CD4-positive, alpha-beta T cell treated with Interleukin-2 at 100 ng/mL for 4 hours (primary cell): ENCODE results near the gene LRCH1.
"Not testable (repeated sequence)": the region's sequence is repeated elsewhere in the genome, so short reads cannot be mapped to it uniquely, and the experiment has no call there.

Source experiments
- DNase-seq: peaks from one replicate; pipeline ENCODE4 v3.0.0-alpha.2; 2020; ENCODE audit warnings: low spot score

LRCH1 gene

DNA sequence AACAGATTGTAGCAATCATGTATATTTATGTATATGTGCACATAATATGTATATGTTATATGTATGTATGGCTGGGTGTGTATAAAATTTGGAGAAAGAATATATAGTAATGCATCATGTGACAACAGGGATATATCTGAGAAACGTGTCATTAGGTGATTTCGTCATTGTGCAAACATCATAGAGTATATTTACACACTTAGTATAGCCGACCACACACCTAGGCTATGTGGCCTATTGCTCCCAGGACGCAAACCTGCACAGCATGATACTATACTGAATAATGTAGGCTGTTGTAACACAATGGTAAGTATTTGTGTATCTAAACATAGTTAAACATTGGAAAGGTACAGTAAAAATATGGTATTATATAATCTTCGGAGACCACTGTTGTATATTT, 200.2 kb downstream of the LRCH1 start:
- DNase-seq: no peak

DNA sequence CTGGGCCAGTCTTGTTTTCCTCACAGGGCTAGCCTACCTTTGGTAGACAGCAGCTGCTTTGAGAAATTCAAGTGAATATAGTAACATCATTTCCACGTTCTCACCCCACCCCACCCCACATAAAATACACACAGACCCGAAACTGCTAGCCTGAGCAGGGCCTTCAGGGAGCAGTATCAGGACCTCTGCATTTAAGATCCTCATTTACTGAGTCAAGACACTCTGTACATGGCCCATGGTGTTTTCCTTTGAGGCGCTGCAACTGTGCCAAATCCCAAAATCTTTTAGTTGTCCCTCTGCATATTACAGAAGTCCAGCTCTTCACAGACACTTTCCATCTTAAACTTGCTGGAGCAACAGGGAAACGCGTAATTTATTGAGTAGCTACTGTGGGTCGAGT, 200.9 kb downstream of the LRCH1 start:
- DNase-seq: no peak

GRCh38 chr13:46754812-46755211, 201.8 kb downstream of the LRCH1 start:
- no peak for DNase-seq

DNA sequence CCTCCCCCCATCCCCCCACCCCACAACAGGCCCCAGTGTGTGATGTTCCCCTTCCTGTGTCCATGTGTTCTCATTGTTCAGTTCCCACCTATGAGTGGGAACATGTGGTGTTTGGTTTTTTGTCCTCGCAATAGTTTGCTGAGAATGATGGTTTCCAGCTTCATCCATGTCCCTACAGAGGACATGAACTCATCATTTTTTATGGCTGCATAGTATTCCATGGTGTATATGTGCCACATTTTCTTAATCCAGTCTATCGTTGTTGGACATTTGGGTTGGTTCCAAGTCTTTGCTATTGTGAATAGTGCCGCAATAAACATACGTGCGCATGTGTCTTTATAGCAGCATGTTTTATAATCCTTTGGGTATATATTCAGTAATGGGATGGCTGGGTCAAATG, 202.5 kb downstream of the LRCH1 start:
- DNase-seq: not testable (repeated sequence)

DNA sequence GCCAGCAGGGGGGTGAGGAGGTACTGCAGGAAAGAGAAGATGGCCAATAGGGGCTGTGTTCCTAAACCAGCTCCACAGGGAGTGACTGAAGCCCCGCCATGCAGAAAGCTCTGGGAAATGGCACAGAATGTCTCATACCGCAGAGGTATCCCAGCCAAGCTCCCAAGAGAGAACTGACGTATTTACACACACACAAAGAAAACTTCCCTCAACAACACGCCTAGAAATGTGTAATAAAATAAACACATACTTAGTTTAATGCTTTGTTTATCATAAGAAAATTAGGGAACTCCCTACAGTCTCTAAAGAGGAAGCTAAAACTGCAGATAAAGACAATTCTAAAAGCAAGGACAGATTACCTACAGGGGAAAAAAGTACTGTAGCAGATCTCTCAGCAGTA, 204.0 kb downstream of the LRCH1 start:
- DNase-seq: no peak

DNA sequence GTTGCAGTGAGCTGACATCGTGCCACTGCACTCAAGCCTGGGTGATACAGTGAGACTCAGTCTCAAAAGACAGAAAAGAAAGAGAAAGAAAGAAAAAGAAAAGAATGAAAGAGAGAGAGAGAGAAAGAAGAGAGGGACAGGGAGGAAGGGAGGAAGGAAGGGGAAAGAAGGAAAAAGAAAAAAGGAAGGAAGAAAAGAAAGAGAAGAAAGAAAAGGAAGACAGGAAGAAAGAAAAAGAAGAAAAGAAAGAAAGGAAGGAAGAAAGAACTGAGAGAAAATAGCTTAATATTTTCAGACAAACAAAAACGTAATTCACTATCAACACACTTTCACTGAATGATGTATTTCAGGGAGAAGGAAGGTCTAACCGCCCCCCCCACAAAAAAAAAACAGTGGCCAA, 204.7 kb downstream of the LRCH1 start:
- no peak for DNase-seq

- DNase-seq: no peak
Observed at GRCh38 chr13:46759846-46760245, 206.9 kb downstream of the LRCH1 start.

DNA sequence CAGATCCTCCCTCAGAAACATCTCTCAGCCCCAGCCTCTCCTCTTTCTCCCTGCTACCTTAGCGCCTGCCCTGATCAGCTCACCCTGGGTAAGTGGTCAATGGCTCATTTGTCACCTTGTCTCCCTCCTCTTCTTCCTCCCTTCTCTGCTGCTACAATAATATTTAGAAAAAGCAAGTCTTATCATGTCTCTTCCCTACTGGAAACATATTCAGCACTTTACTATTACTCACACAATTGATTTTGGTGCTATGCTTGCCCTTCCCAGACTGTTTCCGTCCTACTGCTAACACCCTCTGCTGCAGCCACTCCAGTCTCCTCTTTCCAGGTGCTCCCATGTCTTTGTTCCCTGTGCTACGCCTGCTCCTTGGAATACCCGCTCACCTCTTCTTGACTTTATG, 208.2 kb downstream of the LRCH1 start:
- DNase-seq: no peak

DNA sequence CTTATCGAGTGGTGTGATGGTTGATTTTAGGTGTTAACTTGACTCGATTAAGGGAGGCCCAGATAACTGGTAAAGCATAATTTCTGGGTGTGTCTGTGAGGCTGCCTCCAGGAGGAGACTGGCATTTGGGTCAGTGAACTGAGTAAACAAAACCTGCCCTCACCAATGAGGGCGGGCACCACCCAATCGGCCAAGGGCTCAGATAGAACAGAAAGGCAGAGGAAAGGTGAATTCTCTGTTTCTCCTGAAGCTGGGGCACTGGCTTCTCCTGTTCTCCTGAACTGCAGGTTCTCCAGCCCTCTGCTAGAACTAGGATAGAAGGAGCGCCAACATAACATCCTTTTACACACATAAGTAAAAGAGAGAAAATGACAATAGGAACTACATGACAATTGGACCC, 208.9 kb downstream of the LRCH1 start:
- no peak for DNase-seq

- not testable (repeated sequence) for DNase-seq
Observed at GRCh38 chr13:46769925-46770324, 217.0 kb downstream of the LRCH1 start.

DNA sequence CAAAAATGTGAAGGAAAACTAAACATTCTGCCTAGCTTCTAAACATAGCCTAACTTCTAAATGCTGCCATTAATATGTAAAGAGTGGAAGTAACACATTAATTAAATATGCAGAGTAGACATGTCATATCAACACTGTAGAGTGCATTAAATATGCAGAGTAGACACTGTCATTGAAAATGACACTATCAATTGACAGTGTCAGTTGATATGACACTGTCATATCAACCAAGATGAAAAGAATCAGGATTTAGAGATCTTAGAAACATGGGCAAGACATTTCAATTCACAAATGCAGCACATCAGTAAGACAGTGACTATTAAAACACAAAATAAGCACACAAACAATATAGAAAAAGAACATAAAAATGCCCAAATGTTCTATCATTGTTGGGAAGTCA, 218.7 kb downstream of the LRCH1 start:
- DNase-seq: no peak

DNA sequence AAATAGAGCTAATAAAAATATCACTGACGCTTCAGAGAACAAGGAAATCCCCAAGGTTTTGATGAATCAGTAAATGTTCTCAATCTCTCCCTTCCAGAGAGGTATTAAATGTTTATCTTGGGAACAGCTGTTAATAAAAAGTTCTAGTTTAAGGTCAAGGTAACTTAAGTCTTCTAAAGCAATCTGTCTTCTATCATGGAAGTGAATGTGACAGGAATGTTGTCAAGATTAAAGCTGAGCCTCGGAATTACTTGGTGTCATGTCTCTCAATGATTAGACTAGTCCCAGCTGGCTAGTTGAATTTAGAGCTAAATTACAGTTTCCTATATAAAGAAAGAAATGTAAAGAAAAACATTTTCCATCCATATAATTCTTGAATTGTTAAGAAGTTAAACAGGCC, 220.6 kb downstream of the LRCH1 start:
- no peak for DNase-seq

DNA sequence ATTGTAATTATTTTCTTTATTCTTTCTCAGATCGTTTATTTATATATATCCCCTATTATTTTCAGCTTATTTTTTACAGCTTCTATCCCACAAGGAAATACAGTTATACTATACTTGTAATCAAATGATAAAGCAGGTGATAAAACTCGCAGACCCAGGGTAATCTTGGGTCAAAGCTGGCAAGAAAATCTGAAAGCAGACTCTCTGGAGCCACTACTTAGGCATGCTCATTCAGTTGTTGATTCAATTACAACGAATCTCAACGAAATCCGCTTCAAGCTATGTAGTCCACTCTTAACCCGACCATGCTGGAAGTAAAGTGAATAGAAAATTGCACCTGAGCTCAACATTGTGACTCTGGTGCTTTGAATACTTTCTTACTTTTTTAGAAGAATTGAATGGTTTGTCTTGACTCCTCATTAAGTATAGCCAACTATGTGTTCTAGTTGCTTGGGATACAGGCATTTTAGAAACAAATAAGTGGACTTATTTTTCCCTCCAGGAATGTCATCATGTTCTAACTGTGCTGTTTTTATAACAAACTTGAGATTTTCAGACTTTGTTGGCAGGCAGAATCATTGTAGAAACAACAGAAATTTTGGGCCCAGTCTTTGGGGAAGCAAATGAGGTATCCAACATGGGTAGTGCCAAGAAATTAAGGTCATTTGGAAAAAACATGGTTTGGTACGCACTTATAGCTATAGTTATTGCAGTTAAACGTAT, 222.6 kb downstream of the LRCH1 start:
- no peak for DNase-seq

GRCh38 chr13:46778095-46778494, 225.1 kb downstream of the LRCH1 start:
- DNase-seq: no peak

DNA sequence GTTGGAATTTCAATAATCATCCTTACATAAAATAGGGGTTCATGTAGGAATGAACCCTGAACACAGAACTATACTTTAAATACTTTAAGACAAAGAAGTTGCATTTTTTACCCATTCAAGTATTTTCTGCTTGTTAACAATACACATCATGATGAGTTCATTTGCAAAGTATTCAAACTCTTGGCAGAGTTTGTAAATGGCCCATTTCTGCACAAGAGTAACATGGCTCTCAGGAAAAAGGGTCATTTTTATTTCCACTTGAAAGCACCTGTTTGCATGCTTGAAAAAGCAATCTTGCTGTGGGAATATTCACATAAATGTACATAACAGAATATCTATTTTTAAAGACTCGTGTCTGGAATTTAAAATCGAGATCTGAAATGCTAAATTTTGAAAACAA, 225.9 kb downstream of the LRCH1 start:
- DNase-seq: no peak

DNA sequence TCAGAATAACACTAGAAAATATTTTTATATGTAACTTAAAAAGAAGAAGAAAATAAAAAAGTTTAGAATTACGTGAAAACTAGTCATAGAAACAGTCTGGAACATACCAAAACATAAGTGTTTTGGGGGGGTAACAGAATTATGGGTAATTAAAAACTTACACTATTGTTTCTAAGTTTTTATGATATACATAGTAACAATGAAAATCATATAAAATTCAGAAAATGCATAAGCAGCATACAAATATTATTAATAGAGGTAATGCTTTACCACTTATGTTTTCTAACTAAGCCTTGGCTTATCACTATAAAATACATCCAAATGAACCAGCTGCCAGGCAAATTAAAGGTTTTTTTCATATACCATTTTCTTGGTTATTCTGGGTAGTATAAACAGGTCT, 229.1 kb downstream of the LRCH1 start:
- no peak for DNase-seq

DNA sequence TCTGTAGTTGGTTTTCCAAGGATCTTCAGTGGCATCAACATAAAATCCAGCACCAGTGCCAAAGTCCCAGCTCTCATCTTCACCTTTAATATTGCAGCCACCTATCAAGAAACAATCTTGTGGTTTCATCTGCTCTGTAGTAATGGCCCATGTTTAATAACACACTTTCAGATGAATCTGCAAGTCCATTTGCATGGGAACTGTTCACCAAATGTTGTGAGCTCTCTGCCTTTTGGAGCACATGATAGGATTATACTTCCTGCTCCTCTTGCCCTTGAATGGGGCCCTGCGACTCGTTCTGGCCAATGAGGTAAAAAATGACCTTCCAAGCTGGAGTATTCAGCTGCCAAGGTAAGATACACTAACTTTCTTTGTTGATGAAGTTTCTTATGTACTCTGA, 229.7 kb downstream of the LRCH1 start:
- no peak for DNase-seq

DNA sequence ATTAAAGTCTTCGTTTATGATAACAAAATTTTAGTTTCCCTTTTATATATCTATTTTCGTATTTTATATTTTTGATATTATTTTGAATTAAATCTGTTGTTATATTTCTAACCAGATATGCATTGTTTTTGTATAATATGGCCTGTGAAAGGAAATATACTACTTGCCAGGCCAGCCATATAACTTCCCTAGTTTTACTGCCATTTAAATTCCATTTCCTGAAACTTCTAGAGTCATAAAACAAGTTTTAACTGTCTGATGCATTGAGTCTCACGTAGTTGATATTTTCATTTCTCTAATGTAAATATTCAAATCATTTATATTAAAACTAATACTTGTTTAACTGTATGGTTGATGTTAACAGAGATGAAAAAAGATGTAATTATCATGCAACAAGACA, 230.5 kb downstream of the LRCH1 start:
- no peak for DNase-seq

- no peak for DNase-seq
Observed at GRCh38 chr13:46795321-46795720, 242.4 kb downstream of the LRCH1 start.

- no peak for DNase-seq
Observed at GRCh38 chr13:46796129-46796514, 243.2 kb downstream of the LRCH1 start.

GRCh38 chr13:46796515-46797474, 243.8 kb downstream of the LRCH1 start, which contains the start of gene ESD:
Gene ESD (minus strand): TSS chr13:46797161. CDS start chr13:46791413, 5,748 bp downstream.
- peak; percentile 88 for DNase-seq

GRCh38 chr13:46797501-46798237, 244.7 kb downstream of the LRCH1 start:
- no peak for DNase-seq

DNA sequence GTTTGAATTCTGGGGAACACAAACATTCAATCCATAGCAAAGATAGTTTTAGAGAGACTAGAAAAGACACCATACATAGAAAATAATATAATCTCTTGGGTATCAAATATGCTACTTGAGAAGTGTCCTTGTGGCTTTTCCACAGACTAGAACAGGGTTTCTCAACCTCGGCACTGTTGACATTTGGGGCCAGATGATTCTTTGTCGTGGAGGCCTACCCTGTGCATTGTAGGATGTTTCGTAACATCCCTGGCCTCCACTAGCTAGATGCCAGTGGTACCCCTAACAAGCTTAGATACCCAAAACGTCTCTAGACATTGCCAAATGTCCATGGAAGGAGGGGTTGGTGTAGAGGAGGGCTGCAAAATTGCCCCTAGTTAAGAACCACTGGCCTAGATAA, 246.2 kb downstream of the LRCH1 start:
- no peak for DNase-seq
